Activated naive CD8-positive, alpha-beta T cell treated with anti-CD3 and anti-CD28 coated beads, Interleukin-2, amount 10 ng/mL, durations not matched to agents 7 days and 5 days (primary cell): ENCODE data around the gene PACSIN2. TPM values are rescaled to one million over a fixed set of nuclear protein-coding genes. Genes with fewer than 3 reads are reported as not detected.

Experiments
- ATAC-seq: fragments of 150-1000 bp; cut with Tn5 transposase; one replicate; pipeline ENCODE4 v1.10.0; 2021; ENCODE audit warnings: low read depth, moderate library complexity
- POLR2A ChIA-PET: fragments of 350-600 bp; sonication (Branson Sonifier 250); formaldehyde crosslinking; loops from one replicate; lab custom pipeline; 2021; ENCODE audit warnings: antibody characterized with exemption; lab: Charles Lee
- DNase-seq: peaks from one replicate; pipeline ENCODE4 v3.0.0; 2021
- H3K27ac Mint-ChIP-seq: one replicate; pipeline ENCODE4 v1.8.0; 2022; ENCODE audit warnings: mild to moderate bottlenecking, mixed read lengths
- H3K27me3 Mint-ChIP-seq: one replicate; pipeline ENCODE4 v1.8.0; 2022; ENCODE audit warnings: mild to moderate bottlenecking, moderate library complexity, mixed read lengths
- H3K36me3 Mint-ChIP-seq: one replicate; pipeline ENCODE4 v1.8.0; 2021; ENCODE audit warnings: mild to moderate bottlenecking, mixed read lengths
- H3K4me1 Mint-ChIP-seq: one replicate; pipeline ENCODE4 v1.8.0; 2021; ENCODE audit warnings: mixed read lengths
- H3K4me3 Mint-ChIP-seq: one replicate; pipeline ENCODE4 v1.8.0; 2022; ENCODE audit warnings: mild to moderate bottlenecking, moderate library complexity, mixed read lengths
- H3K9me3 Mint-ChIP-seq: one replicate; pipeline ENCODE4 v1.8.0; 2021; ENCODE audit warnings: mixed read lengths
- total RNA-seq, 2 experiments: library from RNA; stranded (reverse); gene quantifications; one replicate each; pipeline ENCODE4 v1.2.3, GENCODE V29; 2021

The PACSIN2 gene
- total RNA-seq, 2 experiments from 2014 or later = 33.6 to 35.8 TPM

GRCh38 chr22:42884616-42885375 lies 130.2 kb downstream of the PACSIN2 start:
- H3K36me3 Mint-ChIP-seq = peaks cover 9% of the 10 kb centered on the region
- POLR2A ChIA-PET = no interaction called here
- H3K27me3 Mint-ChIP-seq = no peaks in the 10 kb centered on the region
- DNase-seq = no peak
- no peaks in the 10 kb centered on the region for H3K9me3 Mint-ChIP-seq
- H3K4me1 Mint-ChIP-seq = peaks cover 19% of the 10 kb centered on the region
- no peak for ATAC-seq
- H3K4me3 Mint-ChIP-seq = no peak overlapping the region
- no peak overlapping the region for H3K27ac Mint-ChIP-seq

GRCh38 chr22:42883970-42884369 lies 131.0 kb downstream of the PACSIN2 start:
- no peak for ATAC-seq
- DNase-seq = no peak
- POLR2A ChIA-PET = no interaction called here
- no peak overlapping the region for H3K4me3 Mint-ChIP-seq
- peaks cover 12% of the 10 kb centered on the region for H3K4me1 Mint-ChIP-seq
- H3K27me3 Mint-ChIP-seq = no peaks in the 10 kb centered on the region
- H3K36me3 Mint-ChIP-seq = peaks cover 7% of the 10 kb centered on the region
- no peak overlapping the region for H3K27ac Mint-ChIP-seq
- H3K9me3 Mint-ChIP-seq = no peaks in the 10 kb centered on the region

- H3K27me3 Mint-ChIP-seq = no peaks in the 10 kb centered on the region
- H3K36me3 Mint-ChIP-seq = peaks cover 2% of the 10 kb centered on the region
- no peak overlapping the region for H3K27ac Mint-ChIP-seq
- no peaks in the 10 kb centered on the region for H3K9me3 Mint-ChIP-seq
- H3K4me1 Mint-ChIP-seq = peaks cover 6% of the 10 kb centered on the region
- ATAC-seq (no peak), DNase-seq (no peak)
- POLR2A ChIA-PET = no interaction called here
- H3K4me3 Mint-ChIP-seq = no peak overlapping the region
Observed at GRCh38 chr22:42883121-42883520, 131.8 kb downstream of the PACSIN2 start.

GRCh38 chr22:42881982-42882656 lies 132.8 kb downstream of the PACSIN2 start:
- ATAC-seq = no peak
- no peak overlapping the region for H3K4me3 Mint-ChIP-seq

GRCh38 chr22:42881298-42881697 lies 133.7 kb downstream of the PACSIN2 start:
- no peak for ATAC-seq
- no peaks in the 10 kb centered on the region for H3K9me3 Mint-ChIP-seq
- DNase-seq = no peak
- POLR2A ChIA-PET = no interaction called here
- no peaks in the 10 kb centered on the region for H3K4me1 Mint-ChIP-seq
- no peak overlapping the region for H3K27ac Mint-ChIP-seq
- H3K36me3 Mint-ChIP-seq = no peaks in the 10 kb centered on the region
- H3K27me3 Mint-ChIP-seq = no peaks in the 10 kb centered on the region
- H3K4me3 Mint-ChIP-seq = no peak overlapping the region

More at GRCh38 chr22:42881982-42882656, 132.8 kb downstream of the PACSIN2 start:
- Mint-ChIP-seq H3K36me3 (no peaks in the 10 kb centered on the region), H3K4me1 (no peaks in the 10 kb centered on the region), H3K27me3 (no peaks in the 10 kb centered on the region), H3K9me3 (no peaks in the 10 kb centered on the region), H3K27ac (no peak overlapping the region)
- DNase-seq = no peak
- POLR2A ChIA-PET = no interaction called here

GRCh38 chr22:42880815-42881214 lies 134.1 kb downstream of the PACSIN2 start:
- no peaks in the 10 kb centered on the region for H3K9me3 Mint-ChIP-seq
- no peaks in the 10 kb centered on the region for H3K36me3 Mint-ChIP-seq

GRCh38 chr22:42879371-42880021 lies 135.5 kb downstream of the PACSIN2 start:
- DNase-seq (no peak), ATAC-seq (no peak)
- Mint-ChIP-seq H3K27me3 (no peaks in the 10 kb centered on the region), H3K4me3 (no peak overlapping the region), H3K9me3 (no peaks in the 10 kb centered on the region), H3K36me3 (no peaks in the 10 kb centered on the region), H3K4me1 (no peaks in the 10 kb centered on the region), H3K27ac (no peak overlapping the region)
- POLR2A ChIA-PET = no interaction called here

More at GRCh38 chr22:42880815-42881214, 134.1 kb downstream of the PACSIN2 start:
- ATAC-seq = no peak
- Mint-ChIP-seq H3K27me3 (no peaks in the 10 kb centered on the region), H3K4me1 (no peaks in the 10 kb centered on the region), H3K27ac (no peak overlapping the region), H3K4me3 (no peak overlapping the region)
- no peak for DNase-seq
- POLR2A ChIA-PET = no interaction called here

- H3K27me3 Mint-ChIP-seq = no peaks in the 10 kb centered on the region
- H3K4me1 Mint-ChIP-seq = no peaks in the 10 kb centered on the region
- H3K27ac Mint-ChIP-seq = no peak overlapping the region
- POLR2A ChIA-PET = no interaction called here
- H3K4me3 Mint-ChIP-seq = no peak overlapping the region
- DNase-seq (no peak), ATAC-seq (no peak)
- H3K9me3 Mint-ChIP-seq = no peaks in the 10 kb centered on the region
- no peaks in the 10 kb centered on the region for H3K36me3 Mint-ChIP-seq
Observed at GRCh38 chr22:42878561-42879305, 136.2 kb downstream of the PACSIN2 start.

GRCh38 chr22:42877597-42878340 lies 137.2 kb downstream of the PACSIN2 start:
- H3K9me3 Mint-ChIP-seq = no peaks in the 10 kb centered on the region
- H3K4me3 Mint-ChIP-seq = no peak overlapping the region
- H3K27ac Mint-ChIP-seq = no peak overlapping the region
- POLR2A ChIA-PET = no interaction called here
- no peaks in the 10 kb centered on the region for H3K36me3 Mint-ChIP-seq
- no peaks in the 10 kb centered on the region for H3K27me3 Mint-ChIP-seq
- ATAC-seq (no peak), DNase-seq (no peak)
- no peaks in the 10 kb centered on the region for H3K4me1 Mint-ChIP-seq

GRCh38 chr22:42877158-42877557 lies 137.8 kb downstream of the PACSIN2 start:
- H3K27me3 Mint-ChIP-seq = no peaks in the 10 kb centered on the region
- H3K4me3 Mint-ChIP-seq = no peak overlapping the region
- no peaks in the 10 kb centered on the region for H3K36me3 Mint-ChIP-seq
- no peaks in the 10 kb centered on the region for H3K9me3 Mint-ChIP-seq
- ATAC-seq (no peak), DNase-seq (no peak)
- POLR2A ChIA-PET = no interaction called here
- no peak overlapping the region for H3K27ac Mint-ChIP-seq
- H3K4me1 Mint-ChIP-seq = no peaks in the 10 kb centered on the region

GRCh38 chr22:42876041-42876440 lies 138.9 kb downstream of the PACSIN2 start:
- Mint-ChIP-seq H3K9me3 (no peaks in the 10 kb centered on the region), H3K4me3 (no peak overlapping the region), H3K36me3 (no peaks in the 10 kb centered on the region), H3K27ac (no peak overlapping the region), H3K4me1 (no peaks in the 10 kb centered on the region), H3K27me3 (no peaks in the 10 kb centered on the region)
- ATAC-seq (no peak), DNase-seq (no peak)
- POLR2A ChIA-PET = no interaction called here

GRCh38 chr22:42874010-42874409 lies 140.9 kb downstream of the PACSIN2 start:
- no peaks in the 10 kb centered on the region for H3K36me3 Mint-ChIP-seq
- no peaks in the 10 kb centered on the region for H3K9me3 Mint-ChIP-seq
- H3K4me1 Mint-ChIP-seq = no peaks in the 10 kb centered on the region
- H3K27me3 Mint-ChIP-seq = no peaks in the 10 kb centered on the region
- DNase-seq = no peak
- ATAC-seq = no peak
- no peak overlapping the region for H3K27ac Mint-ChIP-seq
- POLR2A ChIA-PET = interaction anchor here (1.1 kb wide), 1 partner anchor 25 kb away, joined by 3 read pairs; no protein-coding TSS in a partner anchor
- no peak overlapping the region for H3K4me3 Mint-ChIP-seq
